ENCODE results near the gene DIAPH2. TPM values are rescaled to one million over a fixed set of nuclear protein-coding genes. Genes with fewer than 3 reads are reported as not detected.

The DIAPH2 gene
- total RNA-seq, 1 experiment from 2014 or later = 10.9 TPM

DNA sequence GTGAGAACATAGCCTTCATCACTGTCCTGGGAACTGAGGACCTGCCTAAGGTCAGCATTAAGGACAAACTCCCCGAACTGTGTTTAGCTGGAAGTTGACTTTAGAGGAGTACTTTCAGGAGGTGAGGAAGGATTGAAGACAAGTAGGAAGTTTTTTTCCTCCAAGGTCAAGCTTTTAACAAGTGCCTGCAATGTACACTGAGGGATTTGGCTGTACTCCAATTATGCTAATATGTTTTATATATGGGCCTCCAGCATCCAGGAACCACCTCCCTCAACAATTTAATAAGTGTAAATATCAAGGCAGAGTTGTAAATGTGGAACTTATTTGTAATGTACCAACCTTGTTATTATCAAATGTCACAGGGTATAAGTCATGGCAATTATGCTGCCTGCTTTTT, 925.3 kb downstream of the DIAPH2 start:
- H3K4me1 ChIP-seq (ENCODE audit: control insufficient read depth in 1 of 2, insufficient read depth in 2 of 2, low read length in 2 of 2) = peaks cover 0 to 2% of the 10 kb centered on the region in 2 experiments; a peak in 1 of 4 replicates
- no peak overlapping the region for H3K27ac ChIP-seq (ENCODE audit: low read depth, low read length)
- RAD21 ChIA-PET (ENCODE audit: low non-redundant PET in 1 of 2, low total read pairs in 2 of 2, uncharacterized antibody in 2 of 2, unreplicated experiment in 2 of 2) = no interaction called here
- H3K79me2 ChIP-seq (ENCODE audit: insufficient read depth, low read length) = no peaks in the 10 kb centered on the region
- H3K36me3 ChIP-seq (ENCODE audit: control insufficient read depth in 1 of 2, insufficient read depth in 2 of 2, low read length in 2 of 2) = no peaks in the 10 kb centered on the region
- no TSS peak for BruUV-seq (replicated peaks)
- H4K20me1 ChIP-seq (ENCODE audit: insufficient read depth) = no peaks in the 10 kb centered on the region
- CTCF ChIA-PET = no interaction called here
- H3K4me2 ChIP-seq (ENCODE audit: low read length) = no peak overlapping the region
- intact Hi-C loops (cut with micrococcal nuclease) = no loop called here
- no peaks in the 10 kb centered on the region for H3K9me2 ChIP-seq (ENCODE audit: insufficient read depth)
- H2AFZ ChIP-seq (ENCODE audit: low read depth, low read length, poor library complexity, severe bottlenecking) = no peak overlapping the region
- DNase-seq (ENCODE audit: low read depth, low spot score) = no peak
- no peaks in the 10 kb centered on the region for H3K9me3 ChIP-seq (ENCODE audit: control insufficient read depth in 1 of 2, insufficient read depth in 1 of 2, low read depth in 1 of 2, low read length in 2 of 2)
- no peaks in the 10 kb centered on the region for H3K27me3 ChIP-seq (ENCODE audit: insufficient read depth, low read length)
- ATAC-seq = no peak
- H3K4me3 ChIP-seq (replicated peaks in 1 of 2; ENCODE audit: low read depth in 1 of 2, low read length in 2 of 2) = no peak overlapping the region
- no peak overlapping the region for H3K9ac ChIP-seq (ENCODE audit: low read length)
- TF ChIP-seq SP1 (IDR thresholded peaks at IDR 0.05; ENCODE audit: low read depth) (no peak), FOSL1 (IDR thresholded peaks at IDR 0.05; ENCODE audit: low read depth) (no peak), SIN3A (IDR thresholded peaks at IDR 0.05; ENCODE audit: low read depth) (no peak), RAD21 (IDR thresholded peaks at IDR 0.05; ENCODE audit: low read depth) (no peak), SRF (IDR thresholded peaks at IDR 0.05; ENCODE audit: low read depth) (no peak), POLR2A (IDR thresholded peaks at IDR 0.05; ENCODE audit: borderline replicate concordance, extremely low read depth, insufficient read depth, insufficient read length) (no peak), CBX3 (IDR thresholded peaks at IDR 0.05; ENCODE audit: low read depth) (no peak), EZH2phosphoT487 (IDR thresholded peaks at IDR 0.05; ENCODE audit: borderline replicate concordance) (no peak), CEBPB (IDR thresholded peaks at IDR 0.05; ENCODE audit: low read depth) (no peak)
- TF ChIP-seq, protein P1, sequence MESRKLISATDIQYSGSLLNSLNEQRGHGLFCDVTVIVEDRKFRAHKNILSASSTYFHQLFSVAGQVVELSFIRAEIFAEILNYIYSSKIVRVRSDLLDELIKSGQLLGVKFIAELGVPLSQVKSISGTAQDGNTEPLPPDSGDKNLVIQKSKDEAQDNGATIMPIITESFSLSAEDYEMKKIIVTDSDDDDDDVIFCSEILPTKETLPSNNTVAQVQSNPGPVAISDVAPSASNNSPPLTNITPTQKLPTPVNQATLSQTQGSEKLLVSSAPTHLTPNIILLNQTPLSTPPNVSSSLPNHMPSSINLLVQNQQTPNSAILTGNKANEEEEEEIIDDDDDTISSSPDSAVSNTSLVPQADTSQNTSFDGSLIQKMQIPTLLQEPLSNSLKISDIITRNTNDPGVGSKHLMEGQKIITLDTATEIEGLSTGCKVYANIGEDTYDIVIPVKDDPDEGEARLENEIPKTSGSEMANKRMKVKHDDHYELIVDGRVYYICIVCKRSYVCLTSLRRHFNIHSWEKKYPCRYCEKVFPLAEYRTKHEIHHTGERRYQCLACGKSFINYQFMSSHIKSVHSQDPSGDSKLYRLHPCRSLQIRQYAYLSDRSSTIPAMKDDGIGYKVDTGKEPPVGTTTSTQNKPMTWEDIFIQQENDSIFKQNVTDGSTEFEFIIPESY (IDR thresholded peaks at IDR 0.05; ENCODE audit: extremely low read depth, insufficient replicate concordance, low read length) = no peak
- TF ChIP-seq, protein P2, sequence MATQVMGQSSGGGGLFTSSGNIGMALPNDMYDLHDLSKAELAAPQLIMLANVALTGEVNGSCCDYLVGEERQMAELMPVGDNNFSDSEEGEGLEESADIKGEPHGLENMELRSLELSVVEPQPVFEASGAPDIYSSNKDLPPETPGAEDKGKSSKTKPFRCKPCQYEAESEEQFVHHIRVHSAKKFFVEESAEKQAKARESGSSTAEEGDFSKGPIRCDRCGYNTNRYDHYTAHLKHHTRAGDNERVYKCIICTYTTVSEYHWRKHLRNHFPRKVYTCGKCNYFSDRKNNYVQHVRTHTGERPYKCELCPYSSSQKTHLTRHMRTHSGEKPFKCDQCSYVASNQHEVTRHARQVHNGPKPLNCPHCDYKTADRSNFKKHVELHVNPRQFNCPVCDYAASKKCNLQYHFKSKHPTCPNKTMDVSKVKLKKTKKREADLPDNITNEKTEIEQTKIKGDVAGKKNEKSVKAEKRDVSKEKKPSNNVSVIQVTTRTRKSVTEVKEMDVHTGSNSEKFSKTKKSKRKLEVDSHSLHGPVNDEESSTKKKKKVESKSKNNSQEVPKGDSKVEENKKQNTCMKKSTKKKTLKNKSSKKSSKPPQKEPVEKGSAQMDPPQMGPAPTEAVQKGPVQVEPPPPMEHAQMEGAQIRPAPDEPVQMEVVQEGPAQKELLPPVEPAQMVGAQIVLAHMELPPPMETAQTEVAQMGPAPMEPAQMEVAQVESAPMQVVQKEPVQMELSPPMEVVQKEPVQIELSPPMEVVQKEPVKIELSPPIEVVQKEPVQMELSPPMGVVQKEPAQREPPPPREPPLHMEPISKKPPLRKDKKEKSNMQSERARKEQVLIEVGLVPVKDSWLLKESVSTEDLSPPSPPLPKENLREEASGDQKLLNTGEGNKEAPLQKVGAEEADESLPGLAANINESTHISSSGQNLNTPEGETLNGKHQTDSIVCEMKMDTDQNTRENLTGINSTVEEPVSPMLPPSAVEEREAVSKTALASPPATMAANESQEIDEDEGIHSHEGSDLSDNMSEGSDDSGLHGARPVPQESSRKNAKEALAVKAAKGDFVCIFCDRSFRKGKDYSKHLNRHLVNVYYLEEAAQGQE (IDR thresholded peaks at IDR 0.05; ENCODE audit: low read depth) = no peak
- TF ChIP-seq, protein P3, sequence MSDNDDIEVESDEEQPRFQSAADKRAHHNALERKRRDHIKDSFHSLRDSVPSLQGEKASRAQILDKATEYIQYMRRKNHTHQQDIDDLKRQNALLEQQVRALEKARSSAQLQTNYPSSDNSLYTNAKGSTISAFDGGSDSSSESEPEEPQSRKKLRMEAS (IDR thresholded peaks at IDR 0.05) = no peak
- POLR2A ChIA-PET = no interaction called here

Measured in HCT116 (cell line).